Testis (tissue), 2 donors: ENCODE results near the gene SNX20.

Experiments
- POLR2A ChIP-seq: fragments of 450-650 bp; IDR thresholded peaks from one replicate; pipeline ENCODE4 v1.6.1; 2017; ENCODE audit warnings: antibody characterized with exemption, mild to moderate bottlenecking, moderate library complexity
- TF ChIP-seq, protein P1 (sequence below), 3 experiments: fragments of 450-650 bp in 2 of 3; fragments of 200-600 bp in 1 of 3; sonication (generic) in 1 of 3; IDR thresholded peaks; one replicate each; pipeline ENCODE4 v1.5.1; 2016 to 2019; ENCODE audit warnings: antibody characterized with exemption in 3 of 3, mild to moderate bottlenecking in 2 of 3, moderate library complexity in 1 of 3

DNA sequence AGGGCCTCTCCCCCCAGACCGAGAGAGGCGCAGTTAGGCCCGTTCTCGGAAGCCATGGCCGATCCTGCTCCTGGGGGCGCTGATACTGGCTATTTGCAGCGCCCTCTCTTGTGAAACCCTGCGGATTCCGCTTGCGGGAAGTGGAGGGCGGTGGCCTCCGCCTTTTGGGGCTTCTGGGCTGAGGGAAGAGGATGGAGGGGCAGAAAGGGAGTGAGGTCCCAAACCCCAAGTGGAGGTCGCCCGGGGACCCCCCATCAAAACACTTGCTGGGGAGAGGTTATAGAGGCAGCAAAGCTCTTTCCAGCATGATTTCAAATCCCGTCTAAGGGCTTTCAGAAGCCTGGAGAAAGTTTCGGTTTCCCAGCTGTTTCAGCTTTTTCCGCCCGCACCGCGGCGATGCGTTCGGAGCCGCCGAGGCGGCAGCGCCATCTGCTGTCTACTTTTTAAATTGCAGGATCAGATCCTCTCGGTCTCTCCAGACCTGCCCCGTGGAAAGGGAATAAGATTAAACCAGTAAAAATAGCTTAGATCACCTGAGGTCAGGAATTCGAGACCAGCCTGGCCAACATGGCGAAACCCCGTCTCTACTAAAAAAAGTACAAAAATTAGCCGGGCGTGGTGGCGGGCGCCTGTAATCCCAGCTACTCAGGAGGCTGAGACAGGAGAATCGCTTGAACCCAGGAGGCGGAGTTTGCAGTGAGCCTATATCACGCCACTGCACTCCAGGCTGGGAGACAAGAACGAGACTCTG is 15.8 kb downstream of the SNX20 start:
- TF ChIP-seq, protein P1, sequence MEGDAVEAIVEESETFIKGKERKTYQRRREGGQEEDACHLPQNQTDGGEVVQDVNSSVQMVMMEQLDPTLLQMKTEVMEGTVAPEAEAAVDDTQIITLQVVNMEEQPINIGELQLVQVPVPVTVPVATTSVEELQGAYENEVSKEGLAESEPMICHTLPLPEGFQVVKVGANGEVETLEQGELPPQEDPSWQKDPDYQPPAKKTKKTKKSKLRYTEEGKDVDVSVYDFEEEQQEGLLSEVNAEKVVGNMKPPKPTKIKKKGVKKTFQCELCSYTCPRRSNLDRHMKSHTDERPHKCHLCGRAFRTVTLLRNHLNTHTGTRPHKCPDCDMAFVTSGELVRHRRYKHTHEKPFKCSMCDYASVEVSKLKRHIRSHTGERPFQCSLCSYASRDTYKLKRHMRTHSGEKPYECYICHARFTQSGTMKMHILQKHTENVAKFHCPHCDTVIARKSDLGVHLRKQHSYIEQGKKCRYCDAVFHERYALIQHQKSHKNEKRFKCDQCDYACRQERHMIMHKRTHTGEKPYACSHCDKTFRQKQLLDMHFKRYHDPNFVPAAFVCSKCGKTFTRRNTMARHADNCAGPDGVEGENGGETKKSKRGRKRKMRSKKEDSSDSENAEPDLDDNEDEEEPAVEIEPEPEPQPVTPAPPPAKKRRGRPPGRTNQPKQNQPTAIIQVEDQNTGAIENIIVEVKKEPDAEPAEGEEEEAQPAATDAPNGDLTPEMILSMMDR (IDR thresholded peaks at IDR 0.05), result peak; percentile 70 to 94 (median 91)
- TF ChIP-seq POLR2A, result no peak
